Endothelial cell (in vitro differentiated cells): ENCODE data around the gene FHOD3. TPM values are rescaled to one million over a fixed set of nuclear protein-coding genes. Genes with fewer than 3 reads are reported as not detected.

Source experiments
- DNase-seq: peaks from one replicate; pipeline ENCODE4 v3.0.0; 2021; ENCODE audit warnings: low spot score
- H3K27ac Mint-ChIP-seq: one replicate; pipeline ENCODE4 v1.8.0; 2021; ENCODE audit warnings: mixed read lengths, inconsistent platforms; ENCODE audit not compliant: unreplicated experiment
- H3K27me3 Mint-ChIP-seq: one replicate; pipeline ENCODE4 v1.8.0; 2021; ENCODE audit warnings: mild to moderate bottlenecking, moderate library complexity, mixed read lengths, inconsistent platforms; ENCODE audit not compliant: unreplicated experiment
- H3K36me3 Mint-ChIP-seq: one replicate; pipeline ENCODE4 v1.8.0; 2021; ENCODE audit warnings: mild to moderate bottlenecking, low read depth, mixed read lengths, inconsistent platforms; ENCODE audit not compliant: unreplicated experiment
- H3K4me1 Mint-ChIP-seq: one replicate; pipeline ENCODE4 v1.8.0; 2021; ENCODE audit warnings: mild to moderate bottlenecking, mixed read lengths, inconsistent platforms; ENCODE audit not compliant: unreplicated experiment
- H3K4me3 Mint-ChIP-seq: one replicate; pipeline ENCODE4 v1.8.0; 2021; ENCODE audit warnings: mild to moderate bottlenecking, mixed read lengths, inconsistent platforms; ENCODE audit not compliant: unreplicated experiment
- H3K9me3 Mint-ChIP-seq: one replicate; pipeline ENCODE4 v1.8.0; 2021; ENCODE audit warnings: mixed read lengths, inconsistent platforms; ENCODE audit not compliant: unreplicated experiment
- CTCF ChIP-seq: fragments of 200-600 bp; sonication (generic); IDR thresholded peaks from one replicate; pipeline ENCODE4 v1.5.0; 2021; ENCODE audit warnings: antibody characterized with exemption; ENCODE audit not compliant: unreplicated experiment
- total RNA-seq: library from RNA; stranded (reverse); fragmentation: NEBNext Ultra II Directional; extraction: Animal tissue kit (Norgen Biotek cat#: 25700); gene quantifications from one replicate; pipeline ENCODE4 v1.2.1, GENCODE V29; 2021; ENCODE audit not compliant: unreplicated experiment

Gene FHOD3
- total RNA-seq, 1 donor from 2014 or later = 0.67 TPM

- Mint-ChIP-seq H3K27me3 (peaks cover 2% of the 10 kb centered on the region), H3K4me1 (peaks cover 20% of the 10 kb centered on the region), H3K36me3 (peaks cover 4% of the 10 kb centered on the region), H3K4me3 (no peak overlapping the region), H3K9me3 (no peaks in the 10 kb centered on the region), H3K27ac (no peak overlapping the region)
- no peak for TF ChIP-seq CTCF
- DNase-seq = no peak
Observed at GRCh38 chr18:36826556-36826955, 529.0 kb downstream of the FHOD3 start.

- no peak for DNase-seq
- Mint-ChIP-seq H3K27me3 (peaks cover 2% of the 10 kb centered on the region), H3K4me3 (peak overlapping the region; percentile 92), H3K4me1 (peaks cover 20% of the 10 kb centered on the region), H3K36me3 (no peaks in the 10 kb centered on the region), H3K27ac (peak overlapping the region; percentile 67), H3K9me3 (no peaks in the 10 kb centered on the region)
- no peak for TF ChIP-seq CTCF
Observed at GRCh38 chr18:36828157-36828629, 530.7 kb downstream of the FHOD3 start.

GRCh38 chr18:36828630-36829361 is 531.3 kb downstream of the FHOD3 start, which contains the start of the genes KIAA1328 and TPGS2:
Gene KIAA1328, plus strand, starts transcription at chr18:36829127. Its CDS starts 12 bp downstream, at chr18:36829139.
Gene TPGS2, minus strand, starts transcription at chr18:36829002. Its CDS starts 235 bp downstream, at chr18:36828767.
- Mint-ChIP-seq H3K4me3 (peak within 1 kb of the TSS; percentile 92), H3K9me3 (no peaks in the 10 kb centered on the region), H3K4me1 (peaks cover 20% of the 10 kb centered on the region), H3K36me3 (no peaks in the 10 kb centered on the region), H3K27me3 (peaks cover 2% of the 10 kb centered on the region), H3K27ac (peak within 1 kb of the TSS; percentile 67)
- DNase-seq = peak; percentile 84
- no peak for TF ChIP-seq CTCF

Other genes starting within 250 kb of the FHOD3 start
- gene RPRD1A, start 230.2 kb upstream of the FHOD3 start, total RNA-seq = 58.4 TPM
- 28.2 TPM for gene SLC39A6, start 168.4 kb upstream of the FHOD3 start, total RNA-seq
- 90.5 TPM for gene ELP2, start 167.8 kb upstream of the FHOD3 start, total RNA-seq
- 0.56 TPM for gene MOCOS, start 110.2 kb upstream of the FHOD3 start, total RNA-seq